HUDEP-2 (cell line): ENCODE data around the gene OR4D1.

Experiments
- DNase-seq, 76 experiments: peaks; one replicate each; lab custom pipeline; 2025; ENCODE audit not compliant: unreplicated experiment in 76 of 76; lab: John Stamatoyannopoulos, UW

Gene OR4D1

GRCh38 chr17:58191241-58191896, 43.2 kb downstream of the OR4D1 start:
- peak in 2 of 76 experiments; percentile 16 to 18 for DNase-seq

- DNase-seq = no peak
Observed at GRCh38 chr17:58192612-58193011, 44.4 kb downstream of the OR4D1 start, which contains the start of gene EPX. EPX (plus strand) TSS chr17:58192726; CDS start chr17:58192847, 121 bp downstream.

GRCh38 chr17:58193641-58194255, 45.6 kb downstream of the OR4D1 start:
- no peak for DNase-seq

GRCh38 chr17:58195518-58196123, 47.4 kb downstream of the OR4D1 start:
- DNase-seq = peak in 5 of 76 experiments; percentile 5 to 15 (median 9)

GRCh38 chr17:58196610-58197009, 48.4 kb downstream of the OR4D1 start:
- DNase-seq = no peak

- DNase-seq = peak in 58 of 76 experiments; percentile 4 to 63 (median 37)
Observed at GRCh38 chr17:58200024-58200633, 51.9 kb downstream of the OR4D1 start.

- DNase-seq = no peak
Observed at GRCh38 chr17:58202859-58203258, 54.7 kb downstream of the OR4D1 start.

- no peak for DNase-seq
Observed at GRCh38 chr17:58204796-58205195, 56.6 kb downstream of the OR4D1 start.

GRCh38 chr17:58205936-58206335, 57.8 kb downstream of the OR4D1 start:
- DNase-seq = no peak

GRCh38 chr17:58207451-58207850, 59.3 kb downstream of the OR4D1 start:
- no peak for DNase-seq

GRCh38 chr17:58208344-58208743, 60.2 kb downstream of the OR4D1 start:
- DNase-seq = no peak
